Stimulated activated CD4-positive, alpha-beta T cell treated with anti-CD3 and anti-CD28 coated beads, Interleukin-1b, Interleukin-23, amount 100 ng/mL, for 4 hours (primary cell): ENCODE results near the gene TMEM163.
"Not testable (repeated sequence)": the region's sequence is repeated elsewhere in the genome, so short reads cannot be mapped to it uniquely, and the experiment has no call there.

Experiments used
- DNase-seq, 2 donors: peaks; one replicate each; pipeline ENCODE4 v3.0.0-alpha.2; 2020; ENCODE audit warnings: low read depth in 2 of 2

The TMEM163 gene

DNA sequence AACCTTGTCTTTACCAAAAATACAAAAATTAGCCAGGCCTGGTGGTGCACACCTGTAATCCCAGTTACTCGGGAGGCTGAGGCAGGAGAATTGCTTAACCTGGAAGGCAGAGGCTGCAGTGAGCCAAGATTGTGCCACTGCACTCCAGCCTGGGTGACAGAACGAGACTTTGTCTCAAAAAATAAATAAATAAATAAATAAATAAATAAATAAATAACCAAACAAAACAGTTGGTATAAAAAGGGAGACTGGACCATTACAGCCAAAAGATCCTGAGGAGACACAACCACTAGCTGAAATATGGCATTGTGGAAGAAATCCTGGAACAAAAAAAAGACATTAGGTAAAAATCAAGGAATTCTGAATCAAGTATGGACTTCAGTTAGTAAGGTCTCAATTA lies 4.9 kb upstream of the TMEM163 start:
- DNase-seq, result not testable (repeated sequence)

DNA sequence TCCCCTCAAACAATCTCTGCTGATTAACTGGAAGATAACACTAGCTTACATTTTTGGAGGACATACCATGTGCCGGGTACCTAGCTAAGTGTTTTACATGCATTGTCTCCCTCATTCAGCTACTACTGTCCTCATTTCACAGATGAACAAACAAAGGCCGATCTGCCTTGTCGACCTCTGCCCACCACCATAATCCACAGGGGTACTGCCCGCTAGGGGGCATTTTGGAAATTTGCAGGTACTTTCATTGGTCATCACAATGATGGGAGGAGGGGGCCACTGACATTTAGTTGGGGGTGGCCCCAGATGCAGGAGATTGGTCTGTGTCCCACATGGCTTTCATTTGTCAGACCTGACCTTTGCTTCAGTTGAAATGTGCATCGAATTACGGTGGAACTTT lies 3.9 kb upstream of the TMEM163 start:
- DNase-seq, result no peak

DNA sequence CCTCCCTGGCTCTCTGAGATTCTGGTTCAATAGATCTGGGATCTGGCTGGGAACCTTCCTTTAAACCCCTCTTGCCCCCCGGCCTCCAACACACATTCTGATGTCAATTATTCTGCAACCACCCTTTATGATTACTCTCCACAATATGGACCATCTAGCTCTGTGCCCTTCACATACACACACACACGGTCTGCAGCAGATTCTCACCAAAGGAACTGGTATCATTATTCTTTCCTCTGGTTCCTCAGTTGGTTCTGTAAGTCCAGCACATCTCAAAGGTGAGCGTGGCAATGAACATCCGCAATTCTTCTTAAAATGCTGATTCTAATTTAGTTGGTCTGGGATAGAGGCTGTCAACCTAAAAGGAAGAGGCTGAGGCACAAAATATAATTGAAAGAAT lies 2.8 kb upstream of the TMEM163 start:
- no peak for DNase-seq

DNA sequence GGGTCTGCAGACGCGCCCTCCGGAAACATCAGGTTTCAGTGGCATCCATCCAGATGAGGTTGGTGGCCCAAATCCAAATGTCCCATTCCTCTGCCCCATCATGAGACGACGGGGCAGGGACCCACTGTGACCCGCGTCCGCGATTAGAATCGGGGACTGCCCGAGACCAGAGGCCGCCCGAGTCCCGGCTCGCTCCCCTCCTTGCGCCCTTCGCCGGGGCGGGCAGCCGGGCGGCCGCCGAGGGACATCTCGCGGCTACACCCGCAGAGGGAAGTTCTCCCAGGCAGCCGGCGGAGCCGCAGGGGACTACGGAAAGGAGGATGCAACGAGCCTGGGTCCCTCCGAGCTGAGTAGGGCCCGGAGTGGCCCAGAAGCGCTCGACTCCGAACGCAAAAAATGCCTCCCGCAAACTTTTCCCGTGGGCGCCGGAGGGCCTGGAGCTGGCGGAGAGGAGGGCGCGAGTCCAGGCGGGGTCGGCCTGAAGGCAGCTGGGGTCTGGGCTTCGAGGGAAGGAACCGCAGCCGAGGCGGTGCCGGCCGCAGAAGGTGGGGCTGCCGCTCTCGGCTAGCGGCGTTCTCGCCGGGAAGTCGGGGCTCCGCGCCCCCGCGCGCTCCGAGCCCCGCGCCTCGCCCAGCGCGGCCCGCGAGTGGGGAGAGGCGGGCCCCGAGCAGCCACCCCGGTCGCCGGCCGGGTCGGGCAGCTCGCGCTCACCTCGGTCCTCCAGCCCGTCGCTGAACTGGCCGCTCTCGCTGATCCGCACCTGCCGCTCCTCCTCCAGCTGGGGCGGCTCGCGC lies 580 bp downstream of the TMEM163 start:
- no peak for DNase-seq

DNA sequence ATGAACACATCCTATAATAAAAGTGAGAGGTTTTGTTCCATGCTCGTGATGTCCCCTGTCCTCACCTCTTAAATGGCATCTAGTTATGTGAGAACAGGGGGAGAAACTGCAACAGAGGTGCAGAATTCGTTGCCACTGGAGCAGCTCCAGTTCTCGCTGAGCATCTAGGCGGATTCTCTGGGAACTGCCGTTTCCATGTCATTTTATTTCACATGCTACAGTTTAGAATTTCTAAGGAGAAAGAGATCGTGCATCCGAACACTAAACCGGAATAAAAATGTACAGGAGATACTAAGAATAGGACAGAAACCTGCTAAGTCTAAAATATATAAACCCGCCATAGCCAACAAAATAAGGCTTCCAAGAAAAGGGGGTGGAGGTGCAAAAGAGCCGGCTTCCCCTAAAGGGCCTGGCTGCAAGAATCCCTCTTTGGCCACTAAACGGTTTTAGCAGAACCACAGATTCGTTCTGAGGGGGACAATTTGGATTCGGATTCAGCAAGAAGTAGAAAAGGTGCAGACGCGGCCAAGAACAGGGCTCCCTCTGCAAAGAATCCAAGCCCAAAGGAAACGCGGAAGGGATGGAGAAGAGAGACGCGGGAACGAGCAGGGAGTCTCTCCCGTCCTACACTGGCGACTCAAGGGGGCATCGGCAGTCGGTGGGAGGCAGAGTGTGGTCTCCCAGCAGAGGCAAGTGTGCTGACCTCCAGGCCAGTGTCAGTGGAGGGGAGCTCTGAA lies 1.3 kb downstream of the TMEM163 start:
- DNase-seq, result no peak

DNA sequence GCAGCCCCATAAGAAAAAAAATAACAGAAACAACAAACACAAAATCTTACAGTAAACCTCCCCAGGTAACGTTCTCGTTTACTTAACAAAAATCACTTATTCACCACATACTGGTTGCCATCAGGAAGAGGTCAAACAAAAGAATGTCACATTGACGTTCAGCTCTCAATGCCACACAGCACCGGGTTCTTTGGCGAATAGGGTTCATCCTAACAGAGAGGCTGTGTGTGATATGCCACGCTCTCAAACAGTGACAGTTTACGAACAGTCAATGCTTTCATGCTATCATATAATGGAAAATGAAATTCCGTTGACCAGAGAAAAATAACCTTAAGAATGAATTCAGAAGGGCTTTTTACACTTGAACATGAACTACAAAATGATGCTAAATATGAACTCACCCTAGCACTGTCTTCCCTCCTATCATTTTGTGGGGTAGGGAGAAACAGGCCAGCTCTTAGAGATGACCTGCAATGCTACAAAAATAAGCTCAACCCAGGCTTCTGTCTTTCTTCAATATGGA lies 2.0 kb downstream of the TMEM163 start:
- no peak for DNase-seq

DNA sequence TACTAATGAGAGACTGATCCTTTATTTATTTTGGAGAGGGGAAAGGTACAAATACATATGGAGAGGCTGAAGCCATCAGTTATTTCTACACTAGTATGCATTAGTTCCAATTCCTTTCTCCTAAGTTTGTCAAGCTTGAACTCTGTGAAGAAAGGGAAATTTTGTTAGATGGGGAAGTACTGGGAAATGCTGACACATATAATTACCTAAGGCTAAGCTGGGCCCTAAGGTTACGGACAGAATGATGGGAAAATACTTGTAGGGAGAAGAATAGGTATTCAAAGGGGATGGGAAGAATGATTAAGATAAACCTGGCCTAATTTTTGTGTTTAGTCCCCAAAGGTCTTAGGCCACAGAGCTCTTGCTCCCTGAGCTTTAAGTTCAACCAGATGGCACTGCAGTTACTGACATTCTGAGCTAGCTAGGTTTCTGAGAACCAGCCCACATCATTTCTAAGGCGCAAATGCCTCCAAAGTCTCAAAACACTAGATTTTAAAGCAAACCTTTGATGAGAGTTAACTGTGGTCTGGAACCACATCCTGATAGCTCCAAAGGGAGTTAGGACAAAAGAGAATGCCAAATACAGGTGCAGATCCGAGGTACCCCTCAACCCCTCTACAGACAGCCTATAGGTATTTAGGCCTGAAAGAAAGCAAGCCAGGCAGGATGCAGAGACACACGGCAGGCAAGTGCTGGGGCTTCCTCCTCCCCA lies 2.7 kb downstream of the TMEM163 start:
- DNase-seq, result no peak

DNA sequence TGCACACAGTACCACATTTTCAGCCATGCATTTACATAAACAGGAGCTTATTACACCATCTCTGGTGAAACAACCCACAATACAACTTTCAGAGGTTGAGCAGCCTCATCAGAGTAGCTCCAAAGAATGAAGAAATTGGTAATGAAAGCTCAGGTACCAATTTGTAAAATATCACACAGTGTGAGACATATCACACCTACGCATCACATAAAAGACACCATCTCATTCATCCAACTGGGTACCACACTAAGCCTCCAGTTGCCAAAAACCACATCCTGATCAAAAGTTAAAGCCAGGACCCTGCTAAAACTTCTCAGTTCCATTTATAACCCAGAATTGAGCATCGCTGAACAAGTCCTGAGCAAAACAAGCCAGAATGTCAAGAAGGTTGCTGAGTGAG lies 4.6 kb downstream of the TMEM163 start:
- no peak for DNase-seq

DNA sequence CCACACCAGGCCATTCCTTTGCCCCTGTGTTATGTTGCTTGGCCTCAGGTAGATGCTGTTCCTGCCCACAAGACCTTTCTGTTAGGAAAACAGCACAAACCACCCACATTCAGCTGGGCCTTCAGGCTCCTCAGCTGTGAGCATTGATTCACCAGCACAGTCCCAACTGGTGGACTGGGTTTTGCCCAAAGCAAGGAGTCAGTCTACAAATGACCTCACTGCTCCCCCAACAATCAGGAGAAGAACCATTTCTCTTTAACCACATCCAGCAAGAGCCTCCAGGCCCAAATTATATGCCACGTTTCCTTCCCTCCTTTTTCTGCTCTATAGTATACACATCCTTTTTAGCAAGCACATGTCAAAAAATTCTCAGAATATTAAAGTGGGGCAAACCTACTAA lies 5.2 kb downstream of the TMEM163 start:
- DNase-seq, result no peak

DNA sequence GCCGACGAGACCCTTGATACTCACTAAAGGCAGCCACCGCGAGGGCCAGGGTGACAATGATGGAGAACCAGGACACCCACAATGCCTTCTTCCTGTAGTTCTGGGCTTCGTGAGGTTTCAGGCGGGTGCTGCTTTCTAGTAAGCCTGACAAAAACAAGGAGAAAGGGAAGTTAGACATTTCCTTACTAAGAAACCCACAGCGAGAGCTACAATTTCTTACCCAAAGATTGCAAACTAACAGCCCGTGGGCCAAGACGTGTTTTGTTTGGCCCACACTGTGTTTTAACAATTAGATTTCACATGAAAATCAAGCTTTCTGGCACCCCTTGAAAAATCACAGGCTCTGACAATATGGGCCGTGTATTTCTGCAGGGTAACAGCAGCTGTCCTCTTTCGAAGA lies 5.6 kb downstream of the TMEM163 start:
- DNase-seq, result no peak

DNA sequence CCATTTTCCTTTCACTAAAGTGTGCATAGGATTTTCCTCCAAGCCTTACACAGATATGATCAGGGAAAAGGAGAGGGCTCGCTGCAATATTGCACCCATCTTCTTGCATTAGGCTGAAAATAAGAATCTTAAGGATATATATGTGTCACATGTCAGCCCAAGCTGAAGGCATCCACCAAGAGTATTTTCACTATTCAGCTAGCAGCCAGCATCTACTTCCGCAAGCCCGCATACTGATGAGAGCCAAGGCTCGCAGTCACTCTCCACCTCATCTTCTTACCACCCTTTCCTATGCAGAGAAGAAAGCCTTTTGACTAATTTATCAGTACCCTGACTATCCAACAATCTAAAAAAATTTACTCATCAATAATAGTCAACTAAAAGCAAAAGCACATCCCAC lies 6.1 kb downstream of the TMEM163 start:
- no peak for DNase-seq

DNA sequence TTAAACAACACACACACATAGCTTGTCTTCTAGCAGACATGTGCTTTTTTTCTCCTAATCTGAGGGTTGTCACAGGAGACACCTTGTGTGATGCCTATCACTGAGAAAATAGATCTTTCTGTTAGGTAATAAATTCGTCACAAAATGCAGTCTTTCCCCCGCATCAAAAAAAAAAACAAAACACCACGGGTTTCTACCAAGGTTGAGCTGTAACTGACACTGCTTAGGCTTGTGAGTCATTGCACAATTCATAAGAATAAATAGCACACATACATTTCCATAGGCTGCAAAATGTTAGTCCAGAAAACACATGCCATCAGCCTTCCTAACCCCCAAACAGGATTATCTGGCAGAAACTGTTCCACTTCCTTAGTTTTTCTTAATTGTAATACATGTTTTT lies 6.5 kb downstream of the TMEM163 start:
- no peak for DNase-seq

DNA sequence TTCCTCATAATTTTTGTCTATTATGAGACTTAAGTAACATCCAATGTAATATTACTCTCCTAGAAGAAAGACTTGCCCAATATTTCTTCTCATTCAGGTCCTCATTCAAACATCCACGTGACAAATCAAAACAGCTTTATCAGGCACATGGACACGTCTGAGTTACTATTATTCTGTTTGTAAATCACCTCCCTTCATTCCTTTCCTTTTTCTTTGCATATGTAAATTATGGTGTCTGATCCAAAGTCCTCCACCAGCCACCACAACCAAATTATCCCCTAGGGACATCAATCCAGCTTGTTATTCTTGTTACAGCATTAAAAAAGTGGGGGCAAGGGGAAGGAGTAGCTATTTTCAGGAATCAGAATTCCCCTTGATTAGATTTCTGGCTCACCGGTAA lies 7.1 kb downstream of the TMEM163 start:
- no peak for DNase-seq

DNA sequence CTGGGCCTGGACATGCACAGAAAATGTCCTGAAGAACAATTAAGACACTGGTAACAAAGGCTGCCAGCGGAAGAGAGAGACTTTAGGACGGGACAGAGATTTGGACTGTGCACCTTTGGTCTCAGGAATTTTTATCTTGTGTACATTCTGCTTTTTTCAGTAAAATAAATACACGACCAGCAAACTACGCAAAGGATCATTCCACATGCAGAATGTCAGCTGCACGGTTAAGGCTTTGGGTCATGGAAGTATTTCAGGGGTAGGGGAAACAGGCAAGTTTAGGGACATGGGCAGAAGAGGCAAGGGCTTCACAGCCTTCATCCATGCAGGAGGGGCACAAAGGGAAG lies 11.5 kb downstream of the TMEM163 start:
- DNase-seq, result no peak

DNA sequence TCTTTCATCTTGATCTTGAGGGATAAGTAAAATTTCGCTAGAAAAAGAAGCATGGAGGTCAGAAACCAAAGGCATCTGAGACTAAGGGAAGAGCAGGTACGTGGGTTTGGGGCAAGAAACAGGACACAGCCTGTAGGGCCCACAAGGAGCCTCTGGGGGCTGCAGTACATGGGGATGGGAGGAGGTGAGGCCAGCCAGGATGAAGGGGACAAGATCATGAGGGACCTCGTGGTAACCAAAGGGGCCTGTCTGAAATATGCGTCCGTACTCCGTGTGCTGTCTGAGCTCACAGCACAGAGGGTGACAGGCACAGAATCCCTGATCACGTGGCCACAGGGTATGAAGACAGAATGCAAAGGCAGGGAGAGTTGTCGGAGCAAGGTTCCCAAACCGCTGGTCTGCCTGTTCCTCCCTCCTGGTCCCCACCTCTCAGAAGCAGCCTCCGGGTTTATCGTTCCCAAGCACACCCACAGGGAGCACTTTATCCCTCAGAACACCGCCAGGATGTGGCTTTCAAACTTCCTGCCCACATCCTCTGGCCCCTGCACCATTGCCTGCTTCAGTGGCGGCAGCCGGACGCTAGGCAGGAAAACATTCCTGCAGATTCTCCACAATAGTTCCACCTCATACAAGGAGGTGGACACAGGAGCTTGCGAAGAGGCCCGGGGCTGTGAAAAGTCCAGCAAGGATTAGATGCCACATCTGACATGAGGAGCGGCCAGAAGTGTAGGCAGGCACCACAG lies 12.0 kb downstream of the TMEM163 start:
- no peak for DNase-seq

DNA sequence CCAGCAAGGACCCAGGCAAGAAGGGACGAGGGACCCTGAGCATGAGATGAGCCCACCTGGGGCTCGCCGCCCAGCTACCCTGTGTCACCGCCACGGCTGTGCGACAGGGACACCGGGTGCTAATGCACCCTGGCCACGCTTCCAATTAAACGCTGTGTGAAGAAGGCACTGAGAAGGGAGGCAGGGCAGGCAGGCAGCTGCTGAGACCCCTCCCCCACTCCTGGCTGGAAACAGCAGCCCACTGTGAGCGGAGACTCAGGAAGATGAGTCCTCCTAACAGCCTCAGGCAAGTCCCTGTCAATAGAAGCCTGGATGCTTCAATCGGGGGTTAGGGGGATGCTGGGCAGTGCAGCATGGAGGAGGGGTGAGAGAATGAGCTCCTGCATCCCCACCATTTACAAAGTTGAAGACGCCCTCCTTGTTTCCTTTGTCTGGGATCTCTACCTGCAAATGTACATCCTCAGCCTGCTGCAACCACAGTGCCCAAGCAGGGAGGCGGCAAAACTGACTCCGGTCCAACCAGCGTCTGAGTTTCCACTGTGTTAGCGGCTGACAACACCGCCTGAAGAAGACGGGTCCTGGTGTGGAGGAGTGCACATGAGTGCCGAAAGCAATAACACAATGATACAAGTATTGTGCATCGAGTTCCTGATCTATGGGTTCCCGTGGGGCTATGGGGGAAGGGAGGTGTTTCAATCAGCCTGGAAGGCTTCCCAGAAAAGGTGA lies 12.8 kb downstream of the TMEM163 start:
- no peak for DNase-seq

DNA sequence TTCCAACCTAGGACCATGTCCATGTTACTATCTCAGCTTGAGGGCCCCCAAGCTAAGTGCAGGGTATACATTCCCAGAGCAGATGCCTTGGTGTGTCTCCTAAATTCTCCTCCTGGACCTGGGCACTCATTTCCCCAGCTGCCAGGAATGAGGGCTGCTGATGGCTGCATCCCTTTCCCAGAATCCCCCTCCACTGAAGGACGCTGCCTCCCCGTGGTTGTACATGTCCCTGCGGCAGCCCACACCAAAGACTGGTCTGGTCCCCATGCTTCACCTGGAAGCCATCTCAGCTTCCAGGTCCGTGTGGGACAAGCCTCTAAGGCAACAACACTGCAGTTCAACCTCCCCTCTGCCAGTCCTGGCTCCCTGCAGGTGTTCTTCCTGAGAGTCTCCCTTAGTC lies 14.6 kb downstream of the TMEM163 start:
- no peak for DNase-seq

DNA sequence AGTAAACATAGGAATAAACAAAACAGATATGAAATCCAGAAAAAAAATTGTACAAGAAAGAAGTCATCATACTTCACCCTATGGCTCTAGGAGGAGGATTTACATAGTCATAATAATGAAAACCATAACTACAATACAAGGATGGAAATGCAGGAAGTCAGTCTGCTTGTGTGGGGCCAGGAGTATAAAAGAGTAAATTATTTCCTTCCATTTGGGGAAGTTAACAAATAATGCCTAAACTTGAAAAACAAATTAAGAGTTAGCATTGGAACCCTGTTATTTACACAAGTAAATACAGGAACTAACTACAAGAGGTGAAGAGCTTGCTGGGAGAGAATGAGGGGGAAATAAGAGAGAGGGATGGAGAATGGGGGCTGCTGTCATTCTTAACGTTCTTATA lies 15.4 kb downstream of the TMEM163 start:
- no peak for DNase-seq

DNA sequence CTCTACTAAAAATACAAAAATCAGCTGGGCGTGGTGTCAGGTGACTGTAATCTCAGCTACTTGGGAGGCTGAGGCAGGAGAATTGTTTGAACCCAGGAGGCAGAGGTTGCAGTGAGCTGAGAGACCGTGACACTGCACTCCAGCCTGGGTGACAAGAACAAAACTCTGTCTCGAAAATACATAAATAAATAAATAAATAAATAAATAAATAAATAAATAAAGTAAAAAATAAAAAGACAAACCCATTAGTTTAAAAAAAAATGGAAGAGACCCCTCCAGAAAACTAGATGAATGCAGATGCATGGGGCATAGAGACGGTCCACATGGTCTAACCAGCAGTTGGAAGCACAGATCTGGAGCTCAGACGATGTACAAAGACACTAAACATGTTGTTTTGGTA lies 18.1 kb downstream of the TMEM163 start:
- DNase-seq, result no peak

DNA sequence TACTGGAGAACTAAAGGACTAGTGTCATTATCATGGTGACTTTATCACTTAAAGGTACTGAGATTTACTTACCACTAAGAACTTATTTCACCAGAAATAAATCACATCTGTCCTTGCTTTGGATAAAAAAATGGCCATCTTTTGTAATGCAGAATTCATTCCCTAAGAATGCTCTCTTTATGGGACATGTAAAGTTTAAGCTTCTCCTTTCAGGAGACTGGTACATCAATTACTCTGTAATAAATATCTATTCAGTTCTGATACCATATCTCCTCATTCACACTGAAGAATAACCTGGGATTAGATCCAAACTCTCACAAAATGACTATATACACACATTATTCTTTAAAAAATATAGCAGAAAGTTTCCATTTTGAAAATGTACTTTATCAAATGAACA lies 24.4 kb downstream of the TMEM163 start:
- DNase-seq, result no peak
